ENCODE results near the gene LRRC32. TPM values are rescaled to one million over a fixed set of nuclear protein-coding genes. Genes with fewer than 3 reads are reported as not detected.

Gene LRRC32
- total and polyA plus RNA-seq, 2 donors (not counting 1 experiment from before 2014, with no cell fraction given) = 19.2 to 103 TPM

DNA sequence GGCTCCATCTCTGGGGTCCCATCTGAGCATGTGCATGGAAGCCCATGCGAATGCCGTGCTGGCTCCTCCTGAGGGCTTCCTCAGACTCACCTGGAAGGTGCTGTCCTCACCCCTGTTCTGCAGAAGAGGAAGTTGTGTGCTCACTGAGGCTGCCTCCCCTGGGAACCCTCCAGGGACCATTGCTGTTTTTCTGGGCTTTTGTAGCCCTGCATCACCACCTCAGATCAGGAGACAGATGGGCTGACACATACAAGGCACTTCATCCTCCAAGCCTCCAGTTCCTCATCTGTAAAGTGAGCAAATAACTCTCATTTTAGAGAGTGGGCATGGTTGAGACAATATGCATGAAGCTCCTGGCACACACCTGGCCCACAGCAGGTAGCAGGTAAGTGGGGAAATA lies 12.1 kb upstream of the LRRC32 start:
- Histone ChIP-seq H3K36me3 (ENCODE audit: control insufficient read depth, insufficient read depth, low read length) (no peaks in the 10 kb centered on the region), H3K9ac (ENCODE audit: insufficient read depth, low read length) (no peak overlapping the region), H3K4me2 (ENCODE audit: extremely low read depth, insufficient read depth, low read length) (no peak overlapping the region), H4K20me1 (ENCODE audit: control insufficient read depth, extremely low read depth, insufficient read depth, low read length) (no peaks in the 10 kb centered on the region), H3K27me3 (ENCODE audit: control insufficient read depth, insufficient read depth, low read length) (peaks cover 9% of the 10 kb centered on the region), H3K4me1 (ENCODE audit: control insufficient read depth, extremely low read depth, insufficient read depth, low read length) (no peaks in the 10 kb centered on the region), H3K9me3 (ENCODE audit: control insufficient read depth, insufficient read depth, low read depth, low read length) (no peaks in the 10 kb centered on the region), H2AFZ (ENCODE audit: low read length) (no peak overlapping the region), H3K4me3 (replicated peaks in 1 of 4; ENCODE audit: control extremely low read depth in 1 of 4, insufficient read depth in 1 of 4, low read depth in 3 of 4, low read length in 4 of 4) (no peak overlapping the region), H3K79me2 (ENCODE audit: control insufficient read depth, insufficient read depth, low read length) (no peaks in the 10 kb centered on the region), H3K27ac (ENCODE audit: insufficient read depth, low read length) (no peak overlapping the region)
- TF ChIP-seq EZH2 (IDR thresholded peaks at IDR 0.05; ENCODE audit: low read length, missing control alignments) = no peak
- TF ChIP-seq, protein P1, sequence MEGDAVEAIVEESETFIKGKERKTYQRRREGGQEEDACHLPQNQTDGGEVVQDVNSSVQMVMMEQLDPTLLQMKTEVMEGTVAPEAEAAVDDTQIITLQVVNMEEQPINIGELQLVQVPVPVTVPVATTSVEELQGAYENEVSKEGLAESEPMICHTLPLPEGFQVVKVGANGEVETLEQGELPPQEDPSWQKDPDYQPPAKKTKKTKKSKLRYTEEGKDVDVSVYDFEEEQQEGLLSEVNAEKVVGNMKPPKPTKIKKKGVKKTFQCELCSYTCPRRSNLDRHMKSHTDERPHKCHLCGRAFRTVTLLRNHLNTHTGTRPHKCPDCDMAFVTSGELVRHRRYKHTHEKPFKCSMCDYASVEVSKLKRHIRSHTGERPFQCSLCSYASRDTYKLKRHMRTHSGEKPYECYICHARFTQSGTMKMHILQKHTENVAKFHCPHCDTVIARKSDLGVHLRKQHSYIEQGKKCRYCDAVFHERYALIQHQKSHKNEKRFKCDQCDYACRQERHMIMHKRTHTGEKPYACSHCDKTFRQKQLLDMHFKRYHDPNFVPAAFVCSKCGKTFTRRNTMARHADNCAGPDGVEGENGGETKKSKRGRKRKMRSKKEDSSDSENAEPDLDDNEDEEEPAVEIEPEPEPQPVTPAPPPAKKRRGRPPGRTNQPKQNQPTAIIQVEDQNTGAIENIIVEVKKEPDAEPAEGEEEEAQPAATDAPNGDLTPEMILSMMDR (conservative IDR thresholded peaks at IDR 0.05 in 1 of 2, IDR thresholded peaks at IDR 0.05 in 1 of 2; ENCODE audit: low read depth in 1 of 2, low read length in 2 of 2) = no peak
- DNase-seq (ENCODE audit: low read depth in 2 of 2) = no peak

DNA sequence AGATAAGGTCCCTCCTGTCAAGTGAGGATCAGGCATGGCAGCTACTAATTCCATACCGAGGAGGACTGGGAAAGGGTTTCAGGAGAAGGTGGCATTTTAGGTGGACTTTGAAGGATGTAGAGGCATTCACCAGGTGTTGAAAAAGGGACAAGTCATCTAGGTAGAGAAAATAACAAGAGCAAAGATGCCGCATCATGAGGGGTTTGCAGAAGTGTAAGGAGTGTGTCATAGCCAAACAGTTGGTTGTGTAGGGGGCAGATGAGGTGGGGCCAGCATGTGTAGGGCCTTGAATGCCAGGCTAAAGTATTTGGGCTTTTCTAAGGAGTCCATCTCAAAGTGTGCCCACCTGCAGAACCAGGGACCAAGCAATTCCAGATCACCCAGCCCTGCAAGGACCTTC lies 11.6 kb upstream of the LRRC32 start:
- Histone ChIP-seq H3K4me2 (ENCODE audit: extremely low read depth, insufficient read depth, low read length) (no peak overlapping the region), H3K36me3 (ENCODE audit: control insufficient read depth, insufficient read depth, low read length) (no peaks in the 10 kb centered on the region), H3K27ac (ENCODE audit: insufficient read depth, low read length) (no peak overlapping the region), H3K27me3 (ENCODE audit: control insufficient read depth, insufficient read depth, low read length) (peaks cover 9% of the 10 kb centered on the region), H3K9me3 (ENCODE audit: control insufficient read depth, insufficient read depth, low read depth, low read length) (no peaks in the 10 kb centered on the region), H3K4me3 (replicated peaks in 1 of 4; ENCODE audit: control extremely low read depth in 1 of 4, insufficient read depth in 1 of 4, low read depth in 3 of 4, low read length in 4 of 4) (no peak overlapping the region), H3K4me1 (ENCODE audit: control insufficient read depth, extremely low read depth, insufficient read depth, low read length) (no peaks in the 10 kb centered on the region), H4K20me1 (ENCODE audit: control insufficient read depth, extremely low read depth, insufficient read depth, low read length) (no peaks in the 10 kb centered on the region), H3K79me2 (ENCODE audit: control insufficient read depth, insufficient read depth, low read length) (no peaks in the 10 kb centered on the region), H2AFZ (ENCODE audit: low read length) (no peak overlapping the region), H3K9ac (ENCODE audit: insufficient read depth, low read length) (no peak overlapping the region)
- DNase-seq (ENCODE audit: low read depth in 2 of 2) = no peak
- no peak for TF ChIP-seq EZH2 (IDR thresholded peaks at IDR 0.05; ENCODE audit: low read length, missing control alignments)
- TF ChIP-seq, protein P1 (conservative IDR thresholded peaks at IDR 0.05 in 1 of 2, IDR thresholded peaks at IDR 0.05 in 1 of 2; ENCODE audit: low read depth in 1 of 2, low read length in 2 of 2) = no peak

GRCh38 chr11:76680518-76681425 lies 10.2 kb upstream of the LRRC32 start:
- no peaks in the 10 kb centered on the region for H3K36me3 ChIP-seq (ENCODE audit: control insufficient read depth, insufficient read depth, low read length)
- peak overlapping the region; percentile 54 for H3K4me2 ChIP-seq (ENCODE audit: extremely low read depth, insufficient read depth, low read length)
- no peak for TF ChIP-seq EZH2 (IDR thresholded peaks at IDR 0.05; ENCODE audit: low read length, missing control alignments)
- TF ChIP-seq, protein P1 (conservative IDR thresholded peaks at IDR 0.05 in 1 of 2, IDR thresholded peaks at IDR 0.05 in 1 of 2; ENCODE audit: low read depth in 1 of 2, low read length in 2 of 2) = peak; percentile 80 to 85
- peak; percentile 55 to 74 for DNase-seq (ENCODE audit: low read depth in 2 of 2)
- no peak overlapping the region for H3K9ac ChIP-seq (ENCODE audit: insufficient read depth, low read length)
- H3K79me2 ChIP-seq (ENCODE audit: control insufficient read depth, insufficient read depth, low read length) = no peaks in the 10 kb centered on the region
- H2AFZ ChIP-seq (ENCODE audit: low read length) = peak overlapping the region; percentile 33
- H3K9me3 ChIP-seq (ENCODE audit: control insufficient read depth, insufficient read depth, low read depth, low read length) = no peaks in the 10 kb centered on the region
- H3K4me3 ChIP-seq (replicated peaks in 1 of 4; ENCODE audit: control extremely low read depth in 1 of 4, insufficient read depth in 1 of 4, low read depth in 3 of 4, low read length in 4 of 4) = no peak overlapping the region
- no peaks in the 10 kb centered on the region for H3K4me1 ChIP-seq (ENCODE audit: control insufficient read depth, extremely low read depth, insufficient read depth, low read length)
- H3K27ac ChIP-seq (ENCODE audit: insufficient read depth, low read length) = no peak overlapping the region
- no peaks in the 10 kb centered on the region for H4K20me1 ChIP-seq (ENCODE audit: control insufficient read depth, extremely low read depth, insufficient read depth, low read length)
- peaks cover 9% of the 10 kb centered on the region for H3K27me3 ChIP-seq (ENCODE audit: control insufficient read depth, insufficient read depth, low read length)
